ENCODE data around the gene RRP15. TPM values are rescaled to one million over a fixed set of nuclear protein-coding genes. Genes with fewer than 3 reads are reported as not detected.

RRP15 gene
- total RNA-seq, 1 donor from 2014 or later = 9.7 TPM

- no peaks in the 10 kb centered on the region for H3K27me3 ChIP-seq (ENCODE audit: control insufficient read depth, insufficient read depth, low read length)
- DNase-seq (ENCODE audit: low read depth) = no peak
- TF ChIP-seq, protein P1, sequence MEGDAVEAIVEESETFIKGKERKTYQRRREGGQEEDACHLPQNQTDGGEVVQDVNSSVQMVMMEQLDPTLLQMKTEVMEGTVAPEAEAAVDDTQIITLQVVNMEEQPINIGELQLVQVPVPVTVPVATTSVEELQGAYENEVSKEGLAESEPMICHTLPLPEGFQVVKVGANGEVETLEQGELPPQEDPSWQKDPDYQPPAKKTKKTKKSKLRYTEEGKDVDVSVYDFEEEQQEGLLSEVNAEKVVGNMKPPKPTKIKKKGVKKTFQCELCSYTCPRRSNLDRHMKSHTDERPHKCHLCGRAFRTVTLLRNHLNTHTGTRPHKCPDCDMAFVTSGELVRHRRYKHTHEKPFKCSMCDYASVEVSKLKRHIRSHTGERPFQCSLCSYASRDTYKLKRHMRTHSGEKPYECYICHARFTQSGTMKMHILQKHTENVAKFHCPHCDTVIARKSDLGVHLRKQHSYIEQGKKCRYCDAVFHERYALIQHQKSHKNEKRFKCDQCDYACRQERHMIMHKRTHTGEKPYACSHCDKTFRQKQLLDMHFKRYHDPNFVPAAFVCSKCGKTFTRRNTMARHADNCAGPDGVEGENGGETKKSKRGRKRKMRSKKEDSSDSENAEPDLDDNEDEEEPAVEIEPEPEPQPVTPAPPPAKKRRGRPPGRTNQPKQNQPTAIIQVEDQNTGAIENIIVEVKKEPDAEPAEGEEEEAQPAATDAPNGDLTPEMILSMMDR (IDR thresholded peaks at IDR 0.05; ENCODE audit: insufficient read depth, low read length, poor library complexity, severe bottlenecking) = no peak
- H3K4me3 ChIP-seq (ENCODE audit: low read depth, low read length) = no peak overlapping the region
- no peaks in the 10 kb centered on the region for H3K36me3 ChIP-seq (ENCODE audit: control insufficient read depth, insufficient read depth, low read length)
These were observed 12.8 kb downstream of the RRP15 start for GRCh38 chr1:218297867-218298266.

- Histone ChIP-seq H3K27me3 (ENCODE audit: control insufficient read depth, insufficient read depth, low read length) (no peaks in the 10 kb centered on the region), H3K36me3 (ENCODE audit: control insufficient read depth, insufficient read depth, low read length) (no peaks in the 10 kb centered on the region), H3K4me3 (ENCODE audit: low read depth, low read length) (no peak overlapping the region)
- TF ChIP-seq, protein P1 (IDR thresholded peaks at IDR 0.05; ENCODE audit: insufficient read depth, low read length, poor library complexity, severe bottlenecking) = no peak
- no peak for DNase-seq (ENCODE audit: low read depth)
These were observed 13.3 kb downstream of the RRP15 start for GRCh38 chr1:218298398-218298797.

DNA sequence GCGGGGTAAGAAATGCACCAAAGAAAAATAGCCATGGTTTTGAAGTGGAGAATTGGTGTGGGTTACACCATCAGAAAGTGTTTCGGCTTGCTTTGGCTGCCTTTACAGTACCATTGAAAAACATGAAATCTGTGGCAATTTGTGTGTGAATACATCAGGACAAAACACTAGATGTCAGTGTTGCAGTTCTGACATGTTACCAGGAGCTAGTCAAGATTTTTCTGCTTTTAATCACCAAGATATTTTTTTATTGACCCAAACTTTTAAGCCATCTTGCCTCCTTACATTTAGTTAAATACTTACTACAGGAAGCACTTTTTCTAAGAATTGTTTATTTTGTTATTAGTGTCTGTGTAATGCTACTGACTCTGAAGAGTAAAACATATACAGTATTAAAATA is 14.3 kb downstream of the RRP15 start:
- TF ChIP-seq, protein P1 (IDR thresholded peaks at IDR 0.05; ENCODE audit: insufficient read depth, low read length, poor library complexity, severe bottlenecking) = peak; percentile 60
- no peaks in the 10 kb centered on the region for H3K27me3 ChIP-seq (ENCODE audit: control insufficient read depth, insufficient read depth, low read length)
- peak; percentile 21 for DNase-seq (ENCODE audit: low read depth)
- no peaks in the 10 kb centered on the region for H3K36me3 ChIP-seq (ENCODE audit: control insufficient read depth, insufficient read depth, low read length)
- no peak overlapping the region for H3K4me3 ChIP-seq (ENCODE audit: low read depth, low read length)

DNA sequence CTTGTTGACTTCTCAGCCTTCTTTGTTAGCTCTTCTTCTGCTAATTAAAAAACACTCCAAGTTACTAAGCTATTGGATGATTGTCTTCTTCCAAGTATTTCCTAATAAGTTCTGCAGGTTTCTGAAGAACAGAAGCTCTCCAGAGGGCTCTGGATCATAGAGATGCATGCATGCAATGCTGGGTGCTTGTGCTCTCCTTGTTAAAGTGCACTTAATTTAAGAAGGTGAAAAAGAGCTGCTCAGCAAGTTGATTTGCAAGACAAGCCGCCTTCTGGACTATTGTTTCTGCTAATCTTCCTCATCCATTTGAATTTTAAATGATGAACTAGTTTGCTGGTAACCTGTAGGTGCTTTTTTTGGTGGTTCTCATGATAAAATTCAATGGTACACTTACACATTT is 16.1 kb downstream of the RRP15 start:
- Histone ChIP-seq H3K27me3 (ENCODE audit: control insufficient read depth, insufficient read depth, low read length) (no peaks in the 10 kb centered on the region), H3K4me3 (ENCODE audit: low read depth, low read length) (no peak overlapping the region), H3K36me3 (ENCODE audit: control insufficient read depth, insufficient read depth, low read length) (no peaks in the 10 kb centered on the region)
- TF ChIP-seq, protein P1 (IDR thresholded peaks at IDR 0.05; ENCODE audit: insufficient read depth, low read length, poor library complexity, severe bottlenecking) = no peak
- DNase-seq (ENCODE audit: low read depth) = no peak

- H3K4me3 ChIP-seq (ENCODE audit: low read depth, low read length) = no peak overlapping the region
- DNase-seq (ENCODE audit: low read depth) = no peak
These were observed 17.1 kb downstream of the RRP15 start for GRCh38 chr1:218302155-218302554.

More at GRCh38 chr1:218302155-218302554, 17.1 kb downstream of the RRP15 start:
- Histone ChIP-seq H3K36me3 (ENCODE audit: control insufficient read depth, insufficient read depth, low read length) (no peaks in the 10 kb centered on the region), H3K27me3 (ENCODE audit: control insufficient read depth, insufficient read depth, low read length) (no peaks in the 10 kb centered on the region)
- TF ChIP-seq, protein P1 (IDR thresholded peaks at IDR 0.05; ENCODE audit: insufficient read depth, low read length, poor library complexity, severe bottlenecking) = no peak
